Ovary (tissue), 3 donors: ENCODE results near the gene ISLR2.

ENCODE experiments used
- EP300 ChIP-seq: sonication (generic); formaldehyde crosslinking; IDR thresholded peaks from one replicate; pipeline ENCODE4 v1.6.1; 2017; ENCODE audit warnings: antibody characterized with exemption
- POLR2A ChIP-seq: fragments of 450-650 bp; IDR thresholded peaks from one replicate; pipeline ENCODE4 v1.6.1; 2017; ENCODE audit warnings: antibody characterized with exemption, mild to moderate bottlenecking, moderate library complexity
- TF ChIP-seq, protein P1 (sequence below), 3 donors: fragments of 450-650 bp in 2 of 3; fragments of 200-600 bp in 1 of 3; IDR thresholded peaks; one replicate each; pipeline versions ENCODE4 v1.5.1 to v1.8.0; 2016 to 2022; ENCODE audit warnings: antibody characterized with exemption in 3 of 3, mild to moderate bottlenecking in 1 of 3
- donor health status: DM: no; HTN: no; CAD: no.

DNA sequence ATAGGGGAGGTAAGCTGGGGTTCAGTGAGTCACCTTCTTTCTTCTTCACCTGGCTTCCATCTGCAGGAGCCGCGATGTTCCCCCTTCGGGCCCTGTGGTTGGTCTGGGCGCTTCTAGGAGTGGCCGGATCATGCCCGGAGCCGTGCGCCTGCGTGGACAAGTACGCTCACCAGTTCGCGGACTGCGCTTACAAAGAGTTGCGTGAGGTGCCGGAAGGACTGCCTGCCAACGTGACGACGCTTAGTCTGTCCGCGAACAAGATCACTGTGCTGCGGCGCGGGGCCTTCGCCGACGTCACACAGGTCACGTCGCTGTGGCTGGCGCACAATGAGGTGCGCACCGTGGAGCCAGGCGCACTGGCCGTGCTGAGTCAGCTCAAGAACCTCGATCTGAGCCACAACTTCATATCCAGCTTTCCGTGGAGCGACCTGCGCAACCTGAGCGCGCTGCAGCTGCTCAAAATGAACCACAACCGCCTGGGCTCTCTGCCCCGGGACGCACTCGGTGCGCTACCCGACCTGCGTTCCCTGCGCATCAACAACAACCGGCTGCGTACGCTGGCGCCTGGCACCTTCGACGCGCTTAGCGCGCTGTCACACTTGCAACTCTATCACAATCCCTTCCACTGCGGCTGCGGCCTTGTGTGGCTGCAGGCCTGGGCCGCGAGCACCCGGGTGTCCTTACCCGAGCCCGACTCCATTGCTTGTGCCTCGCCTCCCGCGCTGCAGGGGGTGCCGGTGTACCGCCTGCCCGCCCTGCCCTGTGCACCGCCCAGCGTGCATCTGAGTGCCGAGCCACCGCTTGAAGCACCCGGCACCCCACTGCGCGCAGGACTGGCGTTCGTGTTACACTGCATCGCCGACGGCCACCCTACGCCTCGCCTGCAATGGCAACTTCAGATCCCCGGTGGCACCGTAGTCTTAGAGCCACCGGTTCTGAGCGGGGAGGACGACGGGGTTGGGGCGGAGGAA, 2.6 kb downstream of the ISLR2 start:
- TF ChIP-seq, protein P1, sequence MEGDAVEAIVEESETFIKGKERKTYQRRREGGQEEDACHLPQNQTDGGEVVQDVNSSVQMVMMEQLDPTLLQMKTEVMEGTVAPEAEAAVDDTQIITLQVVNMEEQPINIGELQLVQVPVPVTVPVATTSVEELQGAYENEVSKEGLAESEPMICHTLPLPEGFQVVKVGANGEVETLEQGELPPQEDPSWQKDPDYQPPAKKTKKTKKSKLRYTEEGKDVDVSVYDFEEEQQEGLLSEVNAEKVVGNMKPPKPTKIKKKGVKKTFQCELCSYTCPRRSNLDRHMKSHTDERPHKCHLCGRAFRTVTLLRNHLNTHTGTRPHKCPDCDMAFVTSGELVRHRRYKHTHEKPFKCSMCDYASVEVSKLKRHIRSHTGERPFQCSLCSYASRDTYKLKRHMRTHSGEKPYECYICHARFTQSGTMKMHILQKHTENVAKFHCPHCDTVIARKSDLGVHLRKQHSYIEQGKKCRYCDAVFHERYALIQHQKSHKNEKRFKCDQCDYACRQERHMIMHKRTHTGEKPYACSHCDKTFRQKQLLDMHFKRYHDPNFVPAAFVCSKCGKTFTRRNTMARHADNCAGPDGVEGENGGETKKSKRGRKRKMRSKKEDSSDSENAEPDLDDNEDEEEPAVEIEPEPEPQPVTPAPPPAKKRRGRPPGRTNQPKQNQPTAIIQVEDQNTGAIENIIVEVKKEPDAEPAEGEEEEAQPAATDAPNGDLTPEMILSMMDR (IDR thresholded peaks at IDR 0.05): no peak
- TF ChIP-seq POLR2A (no peak), EP300 (no peak)
